Stimulated activated naive CD4-positive, alpha-beta T cell (primary cell): Measurements from ENCODE around the gene MYBPC3.

Experiments used
- DNase-seq, 6 experiments: peaks; one replicate each; lab custom pipeline; 2025; lab: John Stamatoyannopoulos, UW

The MYBPC3 gene

DNA sequence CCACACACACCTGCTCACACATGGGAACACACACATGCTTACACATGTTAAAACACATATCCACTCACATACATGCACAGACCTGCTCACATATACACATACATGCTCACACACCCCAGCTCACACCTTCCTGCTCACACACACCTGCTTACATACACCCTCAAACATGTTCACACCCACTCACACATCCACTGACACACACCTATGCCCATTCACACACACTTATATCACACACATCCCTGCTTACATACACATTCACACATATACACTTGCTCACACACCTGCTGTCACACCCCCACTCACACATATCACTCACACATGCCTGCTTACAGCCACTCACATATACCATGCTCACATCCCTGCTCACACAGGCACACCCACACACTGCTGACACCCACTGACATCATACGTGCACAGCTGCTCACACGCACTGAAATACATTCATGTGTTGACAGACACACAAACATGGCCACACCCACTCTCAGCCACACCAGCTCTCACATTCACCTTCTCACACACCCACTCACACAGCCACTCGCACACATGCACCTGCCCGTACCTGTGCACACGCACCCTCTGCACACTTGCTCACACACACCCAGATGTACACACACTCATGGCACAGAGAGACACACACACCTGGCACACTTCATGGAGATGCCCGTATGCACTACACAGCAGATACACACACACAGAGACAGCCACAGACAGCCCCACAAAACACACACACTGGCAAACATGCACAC lies 5.7 kb upstream of the MYBPC3 start:
- DNase-seq: no peak

DNA sequence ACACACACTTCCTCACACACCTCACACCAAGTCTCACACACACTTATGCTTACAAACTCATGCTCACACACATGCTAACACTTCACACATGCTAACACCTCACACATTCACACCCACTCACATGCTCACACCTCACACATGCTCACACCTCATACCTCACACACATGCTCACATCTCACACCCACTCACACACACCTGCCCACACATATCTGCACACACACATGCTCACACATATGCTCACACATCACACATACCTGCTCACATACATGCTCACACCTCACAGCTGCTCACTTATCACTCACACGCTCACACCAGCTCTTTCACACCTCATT lies 4.5 kb upstream of the MYBPC3 start:
- no peak for DNase-seq

DNA sequence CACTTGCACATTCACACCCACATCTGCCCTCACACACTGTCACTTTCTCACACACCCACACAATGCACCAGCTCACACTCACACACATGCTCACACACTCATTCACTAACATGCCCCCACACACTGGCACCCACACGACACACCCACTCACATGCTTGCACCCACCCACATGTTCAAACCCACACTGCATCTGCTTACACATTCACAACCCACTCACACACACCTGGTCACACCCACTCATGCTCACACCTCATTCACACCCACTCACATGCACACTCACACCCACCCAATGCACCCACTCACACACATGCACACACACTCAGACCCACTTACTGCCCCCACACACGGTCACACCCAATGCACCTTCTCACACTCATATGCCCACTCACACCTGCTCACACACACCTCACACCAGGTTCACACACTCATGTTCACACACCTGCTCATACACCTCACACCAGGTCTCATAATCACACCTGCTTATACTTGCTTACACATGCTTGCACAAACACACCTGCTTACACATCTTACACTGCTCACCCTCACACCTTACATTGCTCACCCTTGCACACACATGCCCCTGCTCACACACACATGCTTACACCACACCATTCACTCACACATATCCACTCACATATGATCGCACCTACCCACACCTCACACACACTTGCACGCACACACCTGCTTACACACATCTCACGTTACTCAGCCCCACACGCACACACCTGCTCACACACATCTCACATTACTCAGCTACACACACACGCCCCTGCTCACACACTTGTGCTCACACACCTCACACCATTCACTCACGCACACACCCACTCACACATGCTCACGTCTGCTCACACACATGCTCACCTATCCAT lies 3.9 kb upstream of the MYBPC3 start:
- DNase-seq: no peak

DNA sequence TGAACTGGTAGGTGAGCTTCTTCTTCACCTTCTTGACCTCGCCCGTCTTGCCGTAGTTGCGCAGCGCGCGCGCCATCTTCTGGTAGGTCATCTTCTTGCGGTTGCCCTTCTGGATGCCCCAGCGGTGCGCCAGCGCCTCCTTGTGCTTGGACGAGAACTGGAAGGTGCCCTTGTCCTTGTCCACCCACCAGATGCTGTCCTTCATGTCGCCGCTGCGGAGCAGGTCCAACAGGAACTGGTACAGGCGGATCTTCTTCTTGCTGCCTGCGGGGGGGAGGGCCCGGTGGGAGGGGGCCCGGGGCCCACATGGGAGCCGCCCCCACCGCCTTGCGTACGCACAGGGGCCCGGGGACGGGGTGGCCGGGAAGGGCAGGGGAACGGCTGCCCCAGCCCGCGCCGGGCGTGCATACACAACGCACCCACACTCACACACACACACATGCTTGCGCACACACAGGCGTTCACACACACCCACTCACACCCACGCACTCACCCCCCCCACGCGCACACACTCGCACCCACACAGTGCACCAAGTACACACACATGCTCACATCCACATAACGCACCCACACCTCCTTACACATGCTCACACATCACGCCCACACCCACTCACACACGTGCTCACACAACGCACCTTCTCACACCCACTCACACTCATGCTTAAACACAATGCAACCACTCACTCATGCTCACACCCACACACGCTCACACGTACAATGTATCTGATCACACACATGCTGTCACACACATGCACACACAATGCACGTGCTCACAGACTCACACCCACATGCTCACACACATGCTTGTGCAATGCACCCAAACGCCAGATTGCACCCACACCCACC lies 3.0 kb upstream of the MYBPC3 start:
- peak in 1 of 6 experiments; percentile 5 for DNase-seq

DNA sequence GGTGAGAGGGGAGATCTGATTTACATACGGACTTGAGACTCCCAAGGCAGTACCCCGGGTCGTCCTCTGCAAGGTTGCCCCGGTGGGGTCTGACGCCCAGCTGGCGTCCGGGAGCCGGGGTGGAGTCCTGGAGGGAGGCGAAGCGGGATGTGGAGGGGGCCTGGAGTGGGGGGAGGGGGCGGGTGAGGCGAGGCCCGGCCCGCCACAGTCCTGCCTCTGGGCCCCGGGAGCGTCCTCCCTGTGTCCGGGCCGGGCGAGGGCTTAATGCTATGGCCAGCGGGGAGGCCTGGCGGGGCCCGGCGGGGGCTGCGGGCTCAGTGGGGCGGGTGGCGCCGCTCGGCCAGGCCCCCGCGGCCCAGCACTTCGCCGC lies 2.4 kb upstream of the MYBPC3 start:
- no peak for DNase-seq

DNA sequence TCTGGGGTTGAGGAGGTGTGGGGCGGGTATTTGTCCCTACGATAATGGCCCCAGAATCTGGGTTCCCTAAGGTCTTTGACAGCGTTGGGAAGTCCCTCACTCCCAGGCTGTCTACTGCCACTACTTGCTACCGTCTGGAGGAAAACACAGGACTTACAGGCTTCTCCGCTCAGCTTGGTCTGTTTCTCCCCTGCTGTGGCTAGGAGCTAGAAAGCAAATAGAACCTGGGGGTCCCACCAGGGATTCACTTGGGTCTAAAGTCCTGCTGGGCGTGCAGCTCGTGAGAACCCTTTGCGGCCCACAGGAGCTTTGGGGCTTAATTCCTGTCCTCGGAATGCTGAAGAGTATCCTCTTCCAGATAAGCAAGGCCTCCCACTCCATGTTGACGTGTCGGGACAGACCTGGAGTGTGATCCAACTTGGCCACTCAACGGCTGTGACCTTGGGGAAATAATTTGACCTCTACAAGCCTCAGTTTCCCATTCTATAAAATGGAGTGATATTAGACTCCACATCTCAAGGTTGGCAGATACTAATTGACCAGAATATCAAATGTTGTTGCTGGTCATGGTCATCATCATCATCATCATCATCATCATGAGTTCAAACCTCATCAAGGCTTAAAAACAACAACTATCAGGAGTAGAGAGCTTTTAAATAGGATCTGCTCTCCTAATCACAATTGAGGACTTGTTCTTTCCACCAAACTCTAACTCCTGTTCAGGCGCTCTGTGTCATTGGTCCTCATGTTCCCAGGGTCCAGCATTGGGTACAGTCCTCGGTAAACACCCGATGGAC lies 1.7 kb upstream of the MYBPC3 start:
- DNase-seq: no peak

DNA sequence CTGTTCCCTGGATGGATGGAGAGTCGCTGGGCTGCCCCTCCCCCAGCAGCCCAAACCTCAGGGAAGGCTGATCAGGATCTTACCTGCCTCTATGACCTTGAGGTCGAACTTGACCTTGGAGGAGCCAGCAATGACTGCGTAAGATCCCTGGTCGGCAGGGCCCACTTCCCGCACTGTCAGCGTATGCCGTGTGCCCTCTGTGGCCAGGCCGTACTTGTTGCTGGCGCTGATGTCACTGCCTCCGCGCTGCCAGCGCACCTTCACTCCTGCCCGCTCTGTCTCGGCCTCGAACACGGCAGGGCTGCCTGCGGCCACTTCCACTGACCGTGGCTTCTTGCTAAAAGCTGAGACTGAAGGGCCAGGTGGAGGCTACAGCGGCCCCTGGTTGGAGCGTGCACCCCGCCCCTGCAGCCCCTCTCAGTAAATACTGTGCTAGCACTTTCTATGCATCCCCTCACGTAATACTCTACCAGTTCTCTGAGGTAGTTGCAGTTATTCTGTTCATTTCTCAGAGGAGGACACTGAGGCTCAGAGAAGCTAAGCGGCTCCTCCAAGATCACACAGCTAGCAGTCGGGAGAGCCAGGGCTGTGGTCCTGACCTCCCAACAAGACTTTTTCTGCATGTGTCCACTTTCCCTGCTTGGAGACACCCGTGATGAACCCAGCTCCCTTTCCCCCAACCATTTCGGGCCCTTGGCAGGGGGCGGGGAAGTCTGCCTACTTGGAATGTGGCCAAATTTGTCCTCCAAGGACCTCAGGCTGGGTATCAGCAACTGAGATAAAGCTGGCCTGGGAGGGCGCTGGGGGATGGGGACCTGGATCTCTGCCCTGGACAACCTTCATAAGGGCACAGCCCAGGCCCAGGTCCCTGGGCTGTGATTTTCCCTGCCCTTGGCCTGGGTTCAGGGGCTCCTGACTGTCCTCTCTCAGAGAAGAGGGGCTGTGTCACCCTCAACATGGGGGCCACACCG lies 1.1 kb downstream of the MYBPC3 start:
- DNase-seq: no peak

DNA sequence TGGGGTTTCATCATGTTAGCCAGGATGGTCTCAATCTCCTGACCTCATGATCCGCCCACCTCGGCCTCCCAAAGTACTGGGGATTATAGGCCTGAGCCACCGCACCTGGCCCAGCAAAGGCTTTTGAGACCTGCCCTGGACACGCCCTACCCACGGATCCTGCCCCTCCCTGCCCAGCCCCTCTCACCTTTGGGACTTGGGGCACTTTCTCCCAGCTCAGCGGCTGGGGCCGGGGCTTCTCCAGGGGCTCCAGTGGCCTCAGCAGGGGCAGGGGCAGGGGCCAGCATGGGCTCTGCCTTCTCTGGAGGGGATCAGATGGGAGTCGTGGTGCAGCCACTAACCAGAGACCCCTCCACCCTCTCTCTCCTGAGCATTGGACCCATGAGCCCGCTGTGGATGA lies 2.2 kb downstream of the MYBPC3 start:
- DNase-seq: no peak

DNA sequence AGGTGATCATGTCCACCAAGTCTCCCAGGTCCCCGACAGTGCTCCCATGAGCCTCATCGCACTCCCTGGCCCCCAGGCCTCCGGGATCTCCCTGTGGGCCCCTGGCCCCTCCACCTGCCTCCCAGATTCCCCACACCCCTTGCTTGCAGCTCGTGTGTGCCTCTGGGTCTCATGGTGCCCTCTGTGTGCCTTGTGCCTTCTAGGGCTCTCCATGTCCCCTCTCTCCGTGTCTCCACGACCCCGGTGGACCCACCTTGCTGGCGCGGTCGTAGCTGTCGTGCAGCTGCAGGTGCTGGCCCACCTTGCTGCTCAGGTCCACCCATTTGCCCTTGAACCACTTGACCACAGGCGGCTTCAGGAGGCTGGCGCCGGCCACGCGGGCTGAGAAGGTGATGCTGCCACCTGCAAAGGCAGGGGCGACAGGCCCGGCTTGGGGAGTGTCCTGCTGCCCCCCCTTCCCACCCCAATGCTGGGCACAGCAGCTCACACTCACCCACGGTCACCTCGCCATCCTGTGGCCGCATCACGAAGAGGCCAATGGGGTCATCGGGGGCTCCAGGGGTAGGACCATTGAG lies 2.9 kb downstream of the MYBPC3 start:
- DNase-seq: no peak

DNA sequence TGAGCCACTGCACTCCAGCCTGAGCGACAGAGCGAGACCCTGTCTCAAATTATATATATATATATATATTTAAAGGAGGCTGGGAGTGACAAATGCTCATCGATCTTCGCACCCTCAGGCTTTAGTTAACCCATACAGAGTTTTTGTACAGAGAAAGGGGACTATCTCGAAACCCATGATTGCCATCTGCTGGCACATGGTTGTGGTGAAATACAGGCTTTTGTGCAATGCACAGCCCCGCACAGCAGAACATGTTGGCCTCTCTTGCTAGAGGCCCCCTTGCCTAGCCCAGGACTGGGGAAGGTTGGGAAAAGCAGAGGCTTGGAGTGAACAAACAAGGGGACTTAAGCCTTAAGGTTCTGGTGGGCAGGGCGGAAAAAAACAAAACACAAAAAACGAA lies 3.6 kb downstream of the MYBPC3 start:
- no peak for DNase-seq

DNA sequence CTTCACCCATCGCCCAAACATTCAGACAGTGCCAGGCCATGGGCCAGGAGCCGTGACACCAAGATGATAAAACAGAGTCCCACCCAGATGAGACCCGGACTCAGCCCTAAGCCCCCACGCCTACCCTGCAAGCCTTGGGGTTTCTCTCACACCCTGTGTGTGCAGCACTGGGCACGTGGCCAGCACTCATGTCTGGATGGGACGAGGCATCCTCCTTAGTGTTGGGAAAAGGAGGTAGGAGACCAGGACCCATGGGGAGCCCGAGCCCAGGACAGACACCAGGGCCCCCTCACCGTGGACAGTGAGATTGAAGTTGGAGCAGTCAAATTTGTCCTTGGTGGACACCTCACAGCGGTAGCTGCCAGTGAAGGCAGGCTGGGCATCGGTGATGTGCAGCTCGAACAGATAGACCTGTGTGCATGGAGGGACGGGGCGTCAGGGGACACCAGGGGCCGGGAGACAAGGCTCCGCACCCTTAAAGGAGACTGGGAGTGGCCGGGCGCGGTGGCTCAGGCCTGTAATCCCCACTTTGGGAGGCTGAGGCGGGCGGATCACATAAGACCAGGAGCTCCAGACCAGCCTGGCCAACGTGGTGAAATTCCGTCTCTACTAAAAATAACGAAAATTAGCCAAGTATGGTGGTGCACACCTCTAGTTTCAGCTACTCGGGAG lies 4.2 kb downstream of the MYBPC3 start:
- no peak for DNase-seq

DNA sequence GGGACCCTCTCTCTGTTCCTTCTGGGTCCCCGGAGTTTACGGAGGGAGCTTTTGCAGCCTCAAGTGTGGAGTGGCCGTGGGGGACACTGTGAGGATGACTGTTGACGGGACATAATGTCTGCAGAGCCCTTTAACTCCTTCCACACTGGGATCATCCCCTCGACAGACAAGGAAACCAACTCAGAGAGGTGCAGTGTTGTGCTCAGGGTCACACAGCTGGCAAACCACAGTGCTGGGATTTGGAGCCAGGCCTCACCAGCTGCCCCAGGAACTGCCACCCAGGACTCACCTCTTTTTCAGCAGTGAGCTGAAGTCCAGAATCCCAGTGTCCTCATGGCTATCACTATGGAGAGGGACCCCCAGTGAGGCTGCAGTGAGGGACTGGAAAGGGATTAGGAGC lies 5.4 kb downstream of the MYBPC3 start:
- no peak for DNase-seq

DNA sequence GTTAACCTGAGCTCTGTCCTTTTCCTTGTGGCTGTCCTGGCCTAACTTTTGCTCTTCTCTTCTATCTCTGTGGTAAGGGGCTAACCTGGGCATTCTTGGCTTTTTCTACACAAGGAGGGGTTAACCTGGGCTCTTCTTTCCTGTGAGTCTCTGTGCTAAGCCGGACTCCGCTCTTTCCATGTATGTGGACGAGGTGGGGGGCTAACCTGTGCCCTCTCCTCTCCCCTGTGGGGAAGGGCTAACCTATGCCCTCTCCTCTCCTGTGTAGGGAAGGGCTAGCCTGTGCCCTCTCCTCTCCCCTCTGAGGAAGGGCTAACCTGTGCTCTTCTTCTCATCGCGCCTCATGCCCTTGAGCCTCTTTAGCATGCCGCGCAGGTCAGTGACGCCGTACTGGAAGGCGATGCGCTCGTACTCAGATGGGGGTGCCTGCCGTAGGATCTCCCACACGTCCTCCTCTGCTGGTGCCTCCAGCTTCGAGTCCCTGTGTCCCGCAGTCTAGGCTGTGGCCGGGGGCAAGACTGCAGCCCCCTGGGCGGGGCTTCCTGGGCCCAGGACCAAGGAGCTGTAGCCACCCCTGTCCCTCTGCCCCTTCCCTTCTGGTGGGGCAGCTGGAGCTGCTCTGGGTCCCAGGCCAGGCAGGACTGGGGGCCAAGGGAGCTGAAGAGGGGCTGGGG lies 6.5 kb downstream of the MYBPC3 start:
- no peak for DNase-seq

DNA sequence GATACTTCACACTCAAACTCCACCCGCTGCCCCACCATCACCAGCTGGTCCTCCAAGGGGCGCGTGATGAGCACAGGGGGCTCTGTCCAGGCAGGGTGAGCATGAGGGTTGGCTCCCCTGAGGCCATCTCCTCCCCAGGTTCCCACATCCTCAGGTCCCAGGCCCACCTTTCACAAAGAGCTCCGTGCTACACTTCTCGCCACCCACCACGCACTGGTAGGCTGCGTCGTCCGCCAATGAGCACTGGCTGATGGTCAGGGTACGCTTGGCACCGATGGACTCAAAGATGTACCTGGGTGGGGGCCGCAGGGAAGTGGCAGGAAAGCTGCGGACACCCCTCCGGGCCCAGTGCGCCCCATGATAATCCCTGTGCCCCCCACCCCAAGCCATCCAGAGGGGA lies 9.6 kb downstream of the MYBPC3 start:
- DNase-seq: no peak

DNA sequence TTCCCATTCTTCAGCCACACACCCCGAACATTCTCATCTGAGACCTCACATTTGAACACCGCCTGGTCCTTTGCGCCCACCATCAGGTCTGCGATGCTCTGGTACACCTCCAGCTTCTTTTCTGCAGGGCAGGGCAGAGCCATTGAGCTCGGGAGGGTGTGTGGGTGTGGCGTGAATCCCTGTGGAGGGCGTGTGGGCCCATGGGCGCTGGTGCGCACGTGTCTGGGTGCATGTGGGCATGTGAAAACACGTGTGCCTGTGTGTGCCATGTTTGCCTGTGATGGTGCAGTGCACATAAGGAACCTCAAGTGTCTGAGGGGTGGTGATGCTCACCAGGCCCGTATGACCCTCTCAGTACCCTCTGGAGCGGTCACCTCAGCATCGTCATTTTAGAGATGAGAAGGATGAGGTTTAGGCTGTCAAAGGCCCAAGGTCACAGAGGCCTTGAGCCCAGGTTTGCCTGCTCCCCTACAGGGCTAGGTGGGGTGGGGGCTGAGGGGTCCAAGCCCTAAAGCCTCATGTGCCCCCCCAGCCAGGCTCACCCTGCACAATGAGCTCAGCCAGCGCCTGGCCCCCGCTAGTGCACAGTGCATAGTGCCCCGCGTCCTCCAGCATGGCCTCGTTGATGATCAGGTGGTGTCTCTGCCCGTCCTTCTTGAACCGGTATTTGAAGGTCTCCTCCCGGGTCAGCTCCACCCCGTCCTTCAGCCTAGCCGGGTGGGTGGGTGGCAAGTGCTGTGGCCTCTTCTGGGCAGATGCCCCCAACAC lies 10.3 kb downstream of the MYBPC3 start:
- no peak for DNase-seq

DNA sequence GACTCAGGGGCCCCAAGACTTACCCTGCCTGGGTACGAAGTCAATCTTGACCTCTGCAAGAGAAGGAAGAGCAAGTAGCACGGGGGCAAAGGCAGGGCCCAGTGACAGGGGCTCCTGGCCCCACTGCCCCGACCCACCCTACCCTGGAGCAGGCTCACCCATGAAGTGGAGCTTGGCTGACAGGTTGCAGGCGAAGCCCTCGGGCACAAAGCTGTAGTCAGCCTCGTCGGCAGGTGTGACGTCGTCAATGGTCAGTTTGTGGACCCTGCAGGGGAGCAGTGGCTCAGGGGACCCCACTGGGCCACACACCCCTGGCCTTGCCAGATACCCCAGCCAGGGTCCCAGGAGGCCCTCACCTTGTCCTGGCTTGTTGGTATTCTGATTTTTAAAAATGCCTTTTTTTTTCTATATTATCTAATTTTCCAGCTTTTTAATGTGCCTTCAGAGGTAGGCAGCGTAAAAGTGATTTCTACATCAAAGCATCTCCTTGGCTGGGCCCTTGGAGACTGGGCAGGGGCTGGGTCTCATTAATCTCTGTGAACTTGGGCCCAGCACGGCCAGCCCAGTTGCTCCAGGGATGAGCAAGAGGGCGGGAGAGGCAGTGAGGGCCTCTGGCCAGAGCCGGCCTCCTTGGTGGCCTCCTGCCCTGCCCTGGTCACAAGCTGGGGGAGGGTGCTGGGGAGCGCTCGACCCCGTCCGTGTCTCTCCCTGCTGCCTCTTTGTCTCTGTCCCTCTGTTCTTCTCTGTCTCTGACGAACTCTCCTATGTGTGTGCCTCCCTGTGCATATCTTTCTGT lies 11.3 kb downstream of the MYBPC3 start:
- no peak for DNase-seq

DNA sequence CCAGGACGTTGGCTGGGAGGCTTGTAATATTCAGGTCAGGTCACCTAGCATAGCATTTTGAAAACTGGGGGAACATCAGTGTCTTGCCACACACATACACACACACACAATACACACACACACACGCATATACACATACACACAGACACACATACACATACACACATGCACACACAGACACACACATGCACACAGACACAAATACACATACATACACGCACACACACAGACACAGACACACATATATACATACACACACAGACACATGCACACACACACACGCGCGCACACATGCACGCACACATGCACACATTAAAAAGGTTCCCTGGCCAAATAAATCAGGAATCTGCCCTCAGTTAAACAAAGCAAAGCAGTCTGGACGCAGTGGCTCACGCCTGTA lies 12.5 kb downstream of the MYBPC3 start:
- no peak for DNase-seq
